Measurements from ENCODE around the gene UNC93B1. TPM values are rescaled to one million over a fixed set of nuclear protein-coding genes. Genes with fewer than 3 reads are reported as not detected.

UNC93B1 gene
- total RNA-seq, 1 donor from 2014 or later = 13.0 TPM

- Mint-ChIP-seq H3K27ac (no peak overlapping the region), H3K4me1 (ENCODE audit: unreplicated experiment) (peaks cover 7% of the 10 kb centered on the region), H3K4me3 (no peak overlapping the region), H3K36me3 (no peaks in the 10 kb centered on the region), H3K9me3 (no peaks in the 10 kb centered on the region), H3K27me3 (no peaks in the 10 kb centered on the region)
- DNase-seq (ENCODE audit: extremely low spot score, unreplicated experiment) = no peak
- no peak for TF ChIP-seq CTCF (conservative IDR thresholded peaks at IDR 0.05)
Observed at GRCh38 chr11:68043349-68044144, 39.6 kb upstream of the UNC93B1 start.

- Mint-ChIP-seq H3K9me3 (no peaks in the 10 kb centered on the region), H3K4me1 (ENCODE audit: unreplicated experiment) (peaks cover 7% of the 10 kb centered on the region), H3K27me3 (no peaks in the 10 kb centered on the region), H3K4me3 (no peak overlapping the region), H3K27ac (no peak overlapping the region), H3K36me3 (no peaks in the 10 kb centered on the region)
- TF ChIP-seq CTCF (conservative IDR thresholded peaks at IDR 0.05) = no peak
- DNase-seq (ENCODE audit: extremely low spot score, unreplicated experiment) = no peak
Observed at GRCh38 chr11:68043029-68043348, 39.1 kb upstream of the UNC93B1 start.

GRCh38 chr11:68042219-68043028 lies 38.5 kb upstream of the UNC93B1 start:
- no peak for TF ChIP-seq CTCF (conservative IDR thresholded peaks at IDR 0.05)
- no peaks in the 10 kb centered on the region for H3K9me3 Mint-ChIP-seq
- no peak overlapping the region for H3K4me3 Mint-ChIP-seq
- H3K27ac Mint-ChIP-seq = no peak overlapping the region
- peaks cover 7% of the 10 kb centered on the region for H3K4me1 Mint-ChIP-seq (ENCODE audit: unreplicated experiment)
- H3K27me3 Mint-ChIP-seq = no peaks in the 10 kb centered on the region
- H3K36me3 Mint-ChIP-seq = no peaks in the 10 kb centered on the region
- DNase-seq (ENCODE audit: extremely low spot score, unreplicated experiment) = no peak

GRCh38 chr11:68041617-68042218 lies 37.8 kb upstream of the UNC93B1 start:
- H3K4me3 Mint-ChIP-seq = no peak overlapping the region
- no peak for TF ChIP-seq CTCF (conservative IDR thresholded peaks at IDR 0.05)
- H3K9me3 Mint-ChIP-seq = no peaks in the 10 kb centered on the region
- H3K27me3 Mint-ChIP-seq = no peaks in the 10 kb centered on the region
- DNase-seq (ENCODE audit: extremely low spot score, unreplicated experiment) = no peak
- H3K4me1 Mint-ChIP-seq (ENCODE audit: unreplicated experiment) = peaks cover 7% of the 10 kb centered on the region
- H3K36me3 Mint-ChIP-seq = no peaks in the 10 kb centered on the region
- H3K27ac Mint-ChIP-seq = peak overlapping the region; percentile 61

GRCh38 chr11:68040957-68041591 lies 37.2 kb upstream of the UNC93B1 start:
- H3K27ac Mint-ChIP-seq = no peak overlapping the region
- H3K4me1 Mint-ChIP-seq (ENCODE audit: unreplicated experiment) = peaks cover 7% of the 10 kb centered on the region
- no peaks in the 10 kb centered on the region for H3K27me3 Mint-ChIP-seq
- DNase-seq (ENCODE audit: extremely low spot score, unreplicated experiment) = no peak
- no peaks in the 10 kb centered on the region for H3K9me3 Mint-ChIP-seq
- no peaks in the 10 kb centered on the region for H3K36me3 Mint-ChIP-seq
- TF ChIP-seq CTCF (conservative IDR thresholded peaks at IDR 0.05) = no peak
- no peak overlapping the region for H3K4me3 Mint-ChIP-seq
